ENCODE measurements around the gene BLID. TPM values are rescaled to one million over a fixed set of nuclear protein-coding genes. Genes with fewer than 3 reads are reported as not detected.

The BLID gene
- total and polyA plus RNA-seq, 4 donors: 0.25 to 4.5 TPM; not detected in 2

GRCh38 chr11:122101625-122102291, 14.3 kb downstream of the BLID start:
- H3K36me3 ChIP-seq (ENCODE audit: control insufficient read depth in 4 of 4, insufficient read depth in 4 of 4, low read length in 4 of 4): no peaks in the 10 kb centered on the region
- peaks cover 0 to 12% (median 0%) of the 10 kb centered on the region in 3 donors for H3K27me3 ChIP-seq (ENCODE audit: control insufficient read depth in 3 of 3, insufficient read depth in 3 of 3, low read length in 2 of 3)
- TF ChIP-seq CTCF (IDR thresholded peaks at IDR 0.05; ENCODE audit: control extremely low read depth, extremely low read depth): peak; percentile 17
- H3K4me3 ChIP-seq: no peak overlapping the region
- DNase-seq: peak; percentile 86 to 95 (median 93)
- no peaks in the 10 kb centered on the region for H3K9me3 ChIP-seq (ENCODE audit: control insufficient read depth in 4 of 4, insufficient read depth in 3 of 4, low read length in 3 of 4)
- peak; percentile 55 for ATAC-seq (ENCODE audit: insufficient read depth, low FRiP score)
- peak overlapping the region in 1 of 2 donors; percentile 71 for H3K9ac ChIP-seq (ENCODE audit: insufficient read depth in 1 of 2, low read length in 2 of 2)
- H3K4me1 ChIP-seq (ENCODE audit: control insufficient read depth in 5 of 5, insufficient read depth in 5 of 5, low read length in 5 of 5): peaks cover 0 to 27% (median 3%) of the 10 kb centered on the region in 5 donors
- WGBS, 2 donors: 4 to 6% methylated on average over 13 of the region's 13 CpGs
- H3K27ac ChIP-seq (ENCODE audit: low read depth in 1 of 2, low read length in 1 of 2): peak overlapping the region in 1 of 2 donors; percentile 98

DNA sequence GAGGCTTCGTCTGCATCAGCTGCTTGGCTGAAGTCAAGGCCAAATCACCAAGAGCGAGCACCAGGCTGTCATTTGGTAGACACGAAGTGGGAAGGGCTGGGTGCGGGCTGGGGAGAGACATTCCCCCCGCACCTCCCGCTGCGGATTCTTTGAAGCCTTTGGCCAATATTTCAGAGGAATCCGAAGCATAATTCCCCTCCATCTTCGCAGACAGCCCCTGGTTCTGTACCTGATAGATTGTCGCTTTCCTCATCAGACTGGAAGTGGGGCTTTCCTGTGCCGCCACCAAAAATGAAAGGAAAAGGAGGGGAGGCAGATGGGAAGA, 15.3 kb downstream of the BLID start:
- peaks cover 0 to 12% (median 0%) of the 10 kb centered on the region in 3 donors for H3K27me3 ChIP-seq (ENCODE audit: control insufficient read depth in 3 of 3, insufficient read depth in 3 of 3, low read length in 2 of 3)
- TF ChIP-seq CTCF (IDR thresholded peaks at IDR 0.05; ENCODE audit: control extremely low read depth, extremely low read depth): no peak
- no peaks in the 10 kb centered on the region for H3K9me3 ChIP-seq (ENCODE audit: control insufficient read depth in 4 of 4, insufficient read depth in 3 of 4, low read length in 3 of 4)
- peaks cover 1 to 27% (median 3%) of the 10 kb centered on the region in 5 donors for H3K4me1 ChIP-seq (ENCODE audit: control insufficient read depth in 5 of 5, insufficient read depth in 5 of 5, low read length in 5 of 5)
- WGBS, 2 donors: 10 to 17% methylated on average over 11 of the region's 11 CpGs
- H3K27ac ChIP-seq (ENCODE audit: low read depth in 1 of 2, low read length in 1 of 2): peak overlapping the region; percentile 39 to 98
- no peaks in the 10 kb centered on the region for H3K36me3 ChIP-seq (ENCODE audit: control insufficient read depth in 4 of 4, insufficient read depth in 4 of 4, low read length in 4 of 4)
- H3K4me3 ChIP-seq: peak overlapping the region; percentile 26
- ATAC-seq (ENCODE audit: insufficient read depth, low FRiP score) (no peak), DNase-seq (peak; percentile 27 to 50 (median 41))
- peak overlapping the region in 1 of 2 donors; percentile 71 for H3K9ac ChIP-seq (ENCODE audit: insufficient read depth in 1 of 2, low read length in 2 of 2)

DNA sequence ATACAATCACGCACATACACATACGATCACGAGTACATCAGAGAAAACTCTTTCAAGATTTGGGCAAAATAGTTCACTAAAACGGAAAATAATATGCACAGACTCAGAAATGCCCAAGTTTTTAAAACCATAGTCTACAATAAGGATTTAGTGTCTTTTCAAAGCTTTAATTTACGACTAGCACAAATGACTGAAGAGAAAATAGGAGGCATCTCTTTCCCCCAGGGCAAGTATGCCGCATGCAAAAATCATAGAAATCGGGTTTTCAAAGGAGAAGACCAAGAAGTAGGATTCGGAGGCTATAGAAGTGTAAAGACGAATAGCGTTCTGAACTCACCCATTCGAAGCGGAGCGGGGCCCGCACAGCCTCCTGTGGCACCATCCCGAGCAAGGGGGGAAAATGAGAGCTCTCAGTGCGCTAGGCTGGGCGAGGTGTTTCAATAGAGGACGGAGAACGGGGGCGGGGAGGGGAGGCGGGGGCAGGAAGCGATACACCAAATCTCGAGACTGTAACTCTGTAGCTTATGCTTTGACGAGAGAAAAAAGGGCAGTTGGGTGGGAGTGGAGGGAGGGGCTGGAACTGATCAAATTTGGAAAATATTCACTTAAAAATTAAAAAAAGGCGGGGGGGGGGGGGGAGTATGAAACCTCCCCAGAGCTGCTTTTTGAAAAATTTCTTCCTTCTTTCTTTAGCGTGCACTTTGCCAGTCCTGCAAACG, 15.8 kb downstream of the BLID start:
- DNase-seq: peak; percentile 51 to 63 (median 57)
- H3K27me3 ChIP-seq (ENCODE audit: control insufficient read depth in 3 of 3, insufficient read depth in 3 of 3, low read length in 2 of 3): peaks cover 0 to 12% (median 0%) of the 10 kb centered on the region in 3 donors
- H3K27ac ChIP-seq (ENCODE audit: low read depth in 1 of 2, low read length in 1 of 2): peak overlapping the region in 1 of 2 donors; percentile 98
- no peaks in the 10 kb centered on the region for H3K9me3 ChIP-seq (ENCODE audit: control insufficient read depth in 4 of 4, insufficient read depth in 3 of 4, low read length in 3 of 4)
- H3K4me1 ChIP-seq (ENCODE audit: control insufficient read depth in 5 of 5, insufficient read depth in 5 of 5, low read length in 5 of 5): peaks cover 0 to 27% (median 3%) of the 10 kb centered on the region in 5 donors
- peak overlapping the region in 1 of 2 donors; percentile 71 for H3K9ac ChIP-seq (ENCODE audit: insufficient read depth in 1 of 2, low read length in 2 of 2)
- ATAC-seq (ENCODE audit: insufficient read depth, low FRiP score): no peak
- no peaks in the 10 kb centered on the region for H3K36me3 ChIP-seq (ENCODE audit: control insufficient read depth in 4 of 4, insufficient read depth in 4 of 4, low read length in 4 of 4)
- TF ChIP-seq CTCF (IDR thresholded peaks at IDR 0.05; ENCODE audit: control extremely low read depth, extremely low read depth): no peak
- H3K4me3 ChIP-seq: peak overlapping the region; percentile 26
- 14 to 16% methylated on average over 27 of the region's 27 CpGs for WGBS, 2 donors
